ENCODE data around the gene ANKS1B. TPM values are rescaled to one million over a fixed set of nuclear protein-coding genes. Genes with fewer than 3 reads are reported as not detected.
"Not testable (repeated sequence)": the region's sequence is repeated elsewhere in the genome, so short reads cannot be mapped to it uniquely, and the experiment has no call there.

Gene ANKS1B
- polyA plus RNA-seq, 5 donors: 9.3 to 23.7 (median 13.6) TPM

DNA sequence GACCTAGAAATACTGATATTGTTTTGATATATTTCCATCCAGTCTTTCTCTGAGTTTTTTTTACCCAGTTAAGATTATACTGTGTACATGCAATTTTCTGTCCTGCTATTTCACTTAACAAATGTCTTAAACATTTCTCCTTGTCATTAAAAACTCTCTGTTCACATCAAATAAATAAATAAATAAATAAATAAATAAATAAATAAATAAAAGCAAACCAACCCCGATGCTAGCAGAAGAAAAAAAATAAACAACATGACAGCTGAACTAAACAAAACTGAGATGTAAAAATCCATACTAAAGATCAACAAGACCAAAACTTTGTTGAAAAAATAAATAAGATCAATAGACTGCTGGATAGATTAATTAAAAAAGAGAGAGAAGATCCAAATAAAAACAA, 407.6 kb downstream of the ANKS1B start:
- not testable (repeated sequence) for DNase-seq

DNA sequence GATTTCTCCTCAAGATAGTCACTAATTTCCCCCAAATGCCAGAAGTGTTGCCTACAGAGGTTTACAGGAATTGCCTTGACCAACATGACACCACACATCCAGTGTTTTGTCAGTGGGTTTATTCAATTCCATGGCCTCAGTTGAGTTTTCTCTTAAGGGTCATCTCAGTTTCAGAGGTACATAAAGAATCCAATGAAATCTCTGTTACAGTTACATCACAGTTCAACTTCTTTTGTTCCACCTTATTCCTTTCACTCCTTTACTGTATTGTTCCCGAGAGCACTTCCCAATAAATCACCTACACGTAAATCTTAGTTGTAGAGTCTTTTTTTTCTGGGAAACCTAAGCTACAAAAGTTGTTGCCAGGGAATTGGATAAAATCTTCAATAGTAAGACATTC, 410.8 kb downstream of the ANKS1B start:
- no peak for DNase-seq

- no peak for DNase-seq
These were observed 417.7 kb downstream of the ANKS1B start for GRCh38 chr12:99567072-99567471.

DNA sequence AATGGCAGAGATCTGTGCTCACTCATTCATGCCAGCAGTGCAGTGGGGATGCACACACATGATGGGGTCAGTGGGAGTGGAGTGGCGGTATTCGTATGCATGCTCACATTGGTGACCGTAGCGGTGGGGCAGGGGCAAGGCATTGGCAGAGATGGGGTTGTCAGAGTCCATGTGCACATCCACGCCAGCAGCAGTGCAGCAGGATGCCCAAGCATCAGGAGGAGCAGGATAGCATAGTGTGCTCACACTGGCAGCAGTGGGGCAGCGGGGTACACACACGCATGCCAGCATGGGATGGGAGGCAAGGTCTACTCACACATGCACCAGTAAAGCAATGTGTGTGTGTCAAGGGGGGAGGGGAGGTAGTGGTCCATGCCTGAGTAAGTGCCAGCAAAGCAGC, 426.6 kb downstream of the ANKS1B start:
- no peak for DNase-seq

DNA sequence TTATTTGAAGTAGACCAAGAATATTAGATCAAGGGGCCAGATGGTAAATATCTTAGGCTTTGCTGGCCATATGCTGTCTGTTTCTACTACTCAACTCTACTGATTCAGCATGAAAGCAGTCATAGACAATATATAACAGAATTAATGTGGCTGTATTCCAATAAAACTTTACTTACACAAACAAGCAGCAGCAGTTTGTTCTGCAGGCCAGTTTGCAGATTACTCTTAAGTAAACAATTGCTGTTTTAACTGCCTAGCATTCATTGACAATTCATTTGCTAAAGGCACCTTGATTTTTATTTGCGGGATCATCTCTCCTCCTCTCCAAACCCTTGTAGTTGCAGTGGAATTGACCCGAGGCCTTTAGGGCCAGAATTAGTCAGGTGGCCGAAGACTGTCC, 431.3 kb downstream of the ANKS1B start:
- DNase-seq: no peak

GRCh38 chr12:99552022-99552421, 432.7 kb downstream of the ANKS1B start:
- DNase-seq: no peak

DNA sequence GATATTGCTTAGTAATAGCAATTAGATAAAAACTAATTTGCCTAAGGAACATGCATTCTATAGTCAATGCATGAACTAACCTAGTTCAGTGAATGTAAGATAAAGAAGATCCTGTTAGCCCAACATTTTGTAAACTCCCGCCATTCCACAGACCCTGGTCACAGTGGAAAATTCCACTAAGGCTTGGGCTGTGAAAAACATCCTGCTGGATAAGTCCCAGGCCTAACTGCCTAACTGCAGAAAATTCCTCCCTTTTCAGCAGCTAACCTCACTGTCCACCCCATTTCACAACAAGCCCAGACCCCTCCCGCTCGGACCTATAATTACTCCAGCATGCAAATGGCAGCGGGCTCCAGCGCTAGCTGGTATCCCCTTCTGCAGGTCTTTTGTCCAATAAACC, 435.1 kb downstream of the ANKS1B start:
- no peak for DNase-seq

GRCh38 chr12:99549196-99549595, 435.5 kb downstream of the ANKS1B start:
- no peak for DNase-seq

DNA sequence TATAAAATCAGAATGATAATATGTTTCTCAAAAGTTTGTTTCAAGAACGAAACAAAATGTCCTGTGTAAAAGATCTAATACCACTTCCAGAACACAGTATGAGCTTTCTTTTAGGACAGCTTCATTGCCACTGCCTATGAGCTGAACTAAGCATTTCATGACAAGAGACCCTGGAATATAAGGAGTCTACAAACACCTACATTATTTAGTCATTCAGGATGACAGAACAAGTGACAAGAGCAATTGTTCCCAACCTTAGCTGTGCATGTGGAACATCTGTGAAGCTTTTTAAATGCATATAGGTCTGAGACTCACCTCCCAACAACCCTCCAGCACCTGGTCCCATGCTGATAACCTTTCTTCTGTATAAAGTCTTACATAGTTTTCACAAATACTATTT, 440.3 kb downstream of the ANKS1B start:
- DNase-seq: no peak

DNA sequence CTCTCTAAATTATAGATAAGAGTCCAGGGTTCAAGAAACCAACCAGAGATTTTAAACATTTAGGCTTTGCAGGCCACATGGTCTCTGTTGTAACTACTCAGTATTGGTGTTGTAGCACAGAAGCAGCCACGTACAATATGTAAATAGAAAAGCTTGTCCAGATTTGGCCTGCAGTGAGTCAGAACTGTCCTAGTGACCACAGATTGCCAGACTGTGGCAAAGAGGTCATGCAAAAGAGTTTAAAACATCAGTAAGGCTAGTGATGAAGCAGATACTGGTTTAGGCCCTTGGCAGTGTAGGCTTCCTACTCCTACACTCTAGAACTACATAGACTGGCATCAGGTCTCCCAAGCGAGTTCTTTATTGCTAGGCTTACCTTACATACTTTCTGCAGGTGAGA, 454.8 kb downstream of the ANKS1B start:
- DNase-seq: no peak

GRCh38 chr12:99528478-99528877, 456.3 kb downstream of the ANKS1B start:
- no peak for DNase-seq

DNA sequence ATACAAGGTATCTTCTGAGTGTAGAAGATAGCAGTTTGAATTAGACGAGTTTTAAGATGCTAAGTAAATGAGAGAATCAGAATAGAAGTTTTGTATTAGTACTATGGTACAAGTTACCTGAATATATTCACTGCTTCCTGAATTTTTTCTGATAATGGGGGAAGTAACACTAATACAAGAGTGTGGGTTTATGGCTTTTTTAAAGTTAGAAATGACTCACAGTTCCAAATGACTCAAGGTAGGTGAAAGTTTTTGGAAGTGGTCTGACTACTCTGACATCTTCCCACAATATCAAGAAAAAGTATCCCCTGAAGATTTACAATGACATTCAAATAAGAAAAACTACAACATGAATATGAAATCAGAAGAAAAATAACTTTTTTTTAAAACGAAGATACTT, 460.9 kb downstream of the ANKS1B start:
- no peak for DNase-seq

GRCh38 chr12:99522456-99522855, 462.3 kb downstream of the ANKS1B start:
- no peak for DNase-seq

DNA sequence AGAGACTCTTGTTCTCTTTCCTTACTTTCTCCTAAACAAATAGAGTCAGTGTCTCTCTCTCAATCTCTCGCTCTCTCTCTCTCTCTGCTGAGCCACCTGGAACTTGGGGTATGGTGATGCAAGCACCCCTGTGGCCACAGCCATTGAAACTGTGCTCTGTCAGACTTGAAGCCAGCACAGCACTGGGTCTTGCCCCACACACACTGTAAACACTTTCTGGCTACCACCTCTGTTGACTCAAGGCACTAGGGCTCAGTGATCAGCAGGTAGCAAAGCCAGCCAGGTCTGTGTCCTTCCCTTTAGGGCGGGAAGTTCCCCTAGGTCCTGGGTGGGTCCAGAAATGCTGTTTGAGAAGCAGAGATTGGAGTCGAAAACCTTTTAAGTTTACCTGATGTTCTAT, 463.1 kb downstream of the ANKS1B start:
- no peak for DNase-seq

GRCh38 chr12:99513066-99513465, 471.7 kb downstream of the ANKS1B start:
- peak in 1 of 2 donors; percentile 12 for DNase-seq

- no peak for DNase-seq
These were observed 478.9 kb downstream of the ANKS1B start for GRCh38 chr12:99505805-99506204.

DNA sequence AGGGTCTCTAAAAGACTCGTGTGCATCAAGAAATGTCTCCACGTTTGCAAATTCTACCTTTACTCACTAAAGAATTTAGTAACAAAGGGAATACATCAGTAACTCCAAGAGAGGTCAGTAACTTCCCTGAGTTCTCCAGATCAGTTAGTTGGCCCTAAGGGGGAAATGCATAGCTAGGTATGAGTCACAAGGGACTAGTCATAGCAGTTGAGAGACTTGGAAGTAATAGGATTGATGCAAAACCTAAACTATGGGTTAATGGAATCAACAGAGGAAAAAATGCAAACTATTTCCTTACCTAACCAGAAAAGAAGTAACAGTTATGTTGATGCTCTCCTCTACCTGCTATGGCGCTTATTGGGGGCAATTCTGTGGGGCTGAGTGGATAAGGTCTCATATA, 486.0 kb downstream of the ANKS1B start:
- no peak for DNase-seq

- DNase-seq: no peak
These were observed 488.9 kb downstream of the ANKS1B start for GRCh38 chr12:99495799-99496198.

- no peak for DNase-seq
These were observed 491.5 kb downstream of the ANKS1B start for GRCh38 chr12:99493197-99493596.

DNA sequence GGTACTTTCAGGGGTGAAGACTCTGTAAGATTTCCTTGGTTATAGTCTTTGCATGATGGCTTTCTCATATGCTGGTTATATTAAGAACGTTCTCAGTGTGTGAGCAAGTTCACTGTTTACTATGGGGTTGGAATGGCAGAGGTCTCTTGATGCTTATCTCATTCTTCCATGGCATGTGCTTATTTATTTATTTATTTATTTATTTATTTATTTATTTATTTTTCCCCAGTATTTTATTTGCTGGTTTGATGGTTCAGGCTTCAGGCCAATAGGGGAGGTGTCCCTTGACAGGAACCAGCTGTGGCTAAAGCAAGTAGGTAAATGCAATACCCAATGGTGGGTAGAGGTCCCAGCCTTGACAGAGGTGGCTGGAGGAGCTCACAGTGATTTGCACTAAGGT, 498.5 kb downstream of the ANKS1B start:
- no peak for DNase-seq

GRCh38 chr12:99479149-99479548, 505.6 kb downstream of the ANKS1B start:
- DNase-seq: no peak

GRCh38 chr12:99476956-99477355, 507.8 kb downstream of the ANKS1B start:
- DNase-seq: no peak

DNA sequence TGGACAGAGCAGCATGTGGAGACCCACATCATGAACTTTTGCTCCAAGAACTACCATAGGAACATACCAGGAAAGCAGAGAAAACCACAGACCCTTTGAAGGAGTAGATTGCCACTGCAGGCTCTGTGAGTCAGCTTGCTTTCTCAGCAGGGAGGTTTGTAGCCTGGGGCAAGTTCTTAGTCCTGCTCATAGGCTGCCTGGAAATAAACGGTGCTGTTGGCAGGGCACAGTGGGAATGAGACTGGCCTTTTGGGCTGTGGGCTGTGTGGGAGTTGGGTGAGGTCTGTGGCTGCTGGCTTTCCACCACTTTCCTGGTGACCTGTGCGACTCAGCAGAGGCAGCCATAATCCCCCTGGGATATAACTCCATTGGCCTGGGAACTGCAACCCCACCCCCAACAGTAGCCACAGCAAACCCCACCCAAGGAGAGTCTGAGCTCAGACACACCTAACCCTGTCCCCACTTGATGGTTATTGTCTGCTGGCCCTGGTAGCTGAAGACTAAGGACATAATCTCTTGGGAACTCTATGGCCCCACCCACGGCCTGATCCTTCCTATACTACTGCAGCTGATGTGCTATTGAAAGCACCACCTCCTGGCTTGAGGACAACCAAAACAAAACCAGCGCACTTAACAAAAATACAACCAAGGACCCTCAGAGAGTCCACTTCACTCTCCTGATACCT, 529.2 kb downstream of the ANKS1B start:
- DNase-seq: no peak

DNA sequence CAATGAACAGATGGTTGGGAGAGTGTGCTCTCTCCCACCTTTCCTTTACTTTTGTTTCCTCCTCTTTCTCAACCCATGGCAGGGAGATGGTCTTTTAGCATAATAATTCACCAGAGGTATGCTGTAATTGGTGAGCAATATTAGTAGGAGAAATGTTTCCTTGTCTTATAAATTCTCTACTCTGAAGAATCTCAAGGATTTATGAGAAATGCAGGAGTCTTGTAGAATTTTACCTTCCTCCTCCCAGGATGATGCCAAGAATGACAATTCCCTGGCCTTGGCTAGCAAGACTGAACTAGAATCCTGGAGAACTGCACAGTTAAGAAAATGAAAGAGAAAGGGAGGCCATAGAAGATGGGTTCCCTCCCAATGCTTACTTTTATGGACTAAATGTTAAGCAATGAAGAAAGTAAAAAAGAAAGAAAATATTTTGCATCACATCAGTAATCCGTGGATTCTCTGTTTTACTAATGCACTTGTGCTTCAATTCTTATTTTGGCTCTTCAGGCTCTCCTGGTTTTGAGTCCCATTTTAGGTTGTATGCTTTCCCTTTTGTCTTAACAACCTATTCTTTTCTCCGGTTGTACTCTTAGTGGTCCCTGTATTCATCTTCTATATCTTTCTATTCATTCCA, 530.1 kb downstream of the ANKS1B start:
- no peak for DNase-seq
